Measurements from ENCODE around the gene NIPAL4. TPM values are rescaled to one million over a fixed set of nuclear protein-coding genes. Genes with fewer than 3 reads are reported as not detected.

The NIPAL4 gene
- total and polyA plus RNA-seq, 7 donors: 0.03 to 0.50 (median 0.34) TPM

GRCh38 chr5:157458835-157459234, 1.2 kb upstream of the NIPAL4 start:
- H3K27ac ChIP-seq: no peak overlapping the region
- H3K4me3 ChIP-seq: no peak overlapping the region
- intact Hi-C loops (cut with DNase I): no loop called here
- H3K4me1 ChIP-seq: no peaks in the 10 kb centered on the region
- H3K27me3 ChIP-seq (ENCODE audit: insufficient read depth in 3 of 3, low read length in 2 of 3): peaks cover 0 to 22% (median 7%) of the 10 kb centered on the region in 3 donors
- no peaks in the 10 kb centered on the region for H3K9me3 ChIP-seq
- no peak for ATAC-seq
- no peaks in the 10 kb centered on the region for H3K36me3 ChIP-seq (ENCODE audit: insufficient read depth in 1 of 2, low read depth in 1 of 2)
- DNase-seq: no peak
- TF ChIP-seq CTCF (IDR thresholded peaks at IDR 0.05): no peak
- 88 to 92% (median 89%) methylated on average over 5 of the region's 5 CpGs for WGBS, 3 donors

GRCh38 chr5:157460921-157461792, 1.1 kb downstream of the NIPAL4 start:
- ATAC-seq: no peak
- TF ChIP-seq CTCF (IDR thresholded peaks at IDR 0.05): no peak
- H3K27ac ChIP-seq: no peak overlapping the region
- no peak overlapping the region for H3K4me3 ChIP-seq
- intact Hi-C loops (cut with DNase I): no loop called here
- no peak for DNase-seq
- no peaks in the 10 kb centered on the region for H3K9me3 ChIP-seq
- peaks cover 10% of the 10 kb centered on the region for H3K4me1 ChIP-seq
- peaks cover 0 to 22% (median 7%) of the 10 kb centered on the region in 3 donors for H3K27me3 ChIP-seq (ENCODE audit: insufficient read depth in 3 of 3, low read length in 2 of 3)
- WGBS, 3 donors: 88 to 91% (median 90%) methylated on average over 4 of the region's 4 CpGs
- no peaks in the 10 kb centered on the region for H3K36me3 ChIP-seq (ENCODE audit: insufficient read depth in 1 of 2, low read depth in 1 of 2)

GRCh38 chr5:157463081-157463480, 3.1 kb downstream of the NIPAL4 start:
- TF ChIP-seq CTCF (IDR thresholded peaks at IDR 0.05): no peak
- Histone ChIP-seq H3K36me3 (ENCODE audit: insufficient read depth in 1 of 2, low read depth in 1 of 2) (no peaks in the 10 kb centered on the region), H3K9me3 (no peaks in the 10 kb centered on the region), H3K27ac (no peak overlapping the region), H3K4me1 (peaks cover 10% of the 10 kb centered on the region), H3K27me3 (ENCODE audit: insufficient read depth in 3 of 3, low read length in 2 of 3) (peaks cover 0 to 22% (median 7%) of the 10 kb centered on the region in 3 donors), H3K4me3 (no peak overlapping the region)
- WGBS, 3 donors: 90 to 96% (median 91%) methylated on average over 8 of the region's 8 CpGs
- intact Hi-C loops (cut with DNase I): no loop called here
- ATAC-seq (no peak), DNase-seq (no peak)

GRCh38 chr5:157463621-157464518, 3.9 kb downstream of the NIPAL4 start:
- intact Hi-C loops (cut with DNase I): no loop called here
- Histone ChIP-seq H3K36me3 (ENCODE audit: insufficient read depth in 1 of 2, low read depth in 1 of 2) (no peaks in the 10 kb centered on the region), H3K4me3 (no peak overlapping the region), H3K4me1 (peaks cover 10% of the 10 kb centered on the region), H3K27ac (peak overlapping the region; percentile 62), H3K27me3 (ENCODE audit: insufficient read depth in 3 of 3, low read length in 2 of 3) (peaks cover 0 to 22% (median 6%) of the 10 kb centered on the region in 3 donors), H3K9me3 (no peaks in the 10 kb centered on the region)
- DNase-seq: no peak
- peak; percentile 70 to 77 (median 76) for ATAC-seq
- WGBS, 3 donors: 52 to 65% (median 55%) methylated on average over 9 of the region's 9 CpGs
- no peak for TF ChIP-seq CTCF (IDR thresholded peaks at IDR 0.05)

All from psoas muscle (tissue), 8 donors.